ENCODE results near the gene BCORL1.
A peak's percentile ranks its signal among the peaks of the same experiment; 100 is the strongest.

DNA sequence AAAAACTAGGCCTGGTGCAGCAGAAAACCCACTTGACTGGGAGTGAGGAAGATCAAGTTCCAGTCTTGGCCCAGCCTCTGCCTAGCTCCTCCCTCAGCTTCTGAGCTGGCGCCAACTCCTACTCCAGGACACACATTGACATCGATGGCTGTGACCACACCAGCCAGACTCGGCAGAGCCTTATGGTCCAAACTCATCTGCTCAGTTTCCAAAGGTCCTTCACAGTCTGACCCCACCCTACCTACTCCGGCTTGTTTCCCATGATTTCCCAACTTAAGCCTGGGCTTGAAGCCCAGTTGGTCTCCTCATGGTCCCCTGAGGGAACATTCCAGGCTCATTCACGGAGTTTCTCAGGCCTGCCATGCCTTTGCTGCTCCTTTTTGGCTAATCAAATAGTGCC is 117.7 kb downstream of the BCORL1 start:
- TF ChIP-seq, protein P1, sequence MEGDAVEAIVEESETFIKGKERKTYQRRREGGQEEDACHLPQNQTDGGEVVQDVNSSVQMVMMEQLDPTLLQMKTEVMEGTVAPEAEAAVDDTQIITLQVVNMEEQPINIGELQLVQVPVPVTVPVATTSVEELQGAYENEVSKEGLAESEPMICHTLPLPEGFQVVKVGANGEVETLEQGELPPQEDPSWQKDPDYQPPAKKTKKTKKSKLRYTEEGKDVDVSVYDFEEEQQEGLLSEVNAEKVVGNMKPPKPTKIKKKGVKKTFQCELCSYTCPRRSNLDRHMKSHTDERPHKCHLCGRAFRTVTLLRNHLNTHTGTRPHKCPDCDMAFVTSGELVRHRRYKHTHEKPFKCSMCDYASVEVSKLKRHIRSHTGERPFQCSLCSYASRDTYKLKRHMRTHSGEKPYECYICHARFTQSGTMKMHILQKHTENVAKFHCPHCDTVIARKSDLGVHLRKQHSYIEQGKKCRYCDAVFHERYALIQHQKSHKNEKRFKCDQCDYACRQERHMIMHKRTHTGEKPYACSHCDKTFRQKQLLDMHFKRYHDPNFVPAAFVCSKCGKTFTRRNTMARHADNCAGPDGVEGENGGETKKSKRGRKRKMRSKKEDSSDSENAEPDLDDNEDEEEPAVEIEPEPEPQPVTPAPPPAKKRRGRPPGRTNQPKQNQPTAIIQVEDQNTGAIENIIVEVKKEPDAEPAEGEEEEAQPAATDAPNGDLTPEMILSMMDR (IDR thresholded peaks at IDR 0.05), result no peak
- TF ChIP-seq POLR2A (IDR thresholded peaks at IDR 0.05), result peak in 1 of 2 donors; percentile 18

Measured in Peyer's patch (tissue), 4 donors.